SU-DHL-6 (cell line): ENCODE results near the gene ST6GALNAC3.

Experiments
- H2AFZ ChIP-seq: fragments of 200-600 bp; sonication (generic); 2 replicates; pipeline ENCODE4 v1.6.1; 2014; ENCODE audit warnings: low read depth, mild to moderate bottlenecking, moderate library complexity, mixed read lengths, antibody characterized with exemption, low read length; ENCODE audit not compliant: severe bottlenecking
- H3F3A ChIP-seq: fragments of 200-600 bp; shearing (Covaris generic); 2 replicates; pipeline ENCODE4 v1.6.0; 2016; ENCODE audit warnings: antibody characterized with exemption, mild to moderate bottlenecking; ENCODE audit not compliant: insufficient read depth
- H3K27ac ChIP-seq: fragments of 200-600 bp; sonication (generic); 2 replicates; pipeline ENCODE4 v1.5.1; 2016; ENCODE audit warnings: low read depth, mild to moderate bottlenecking, low read length, moderate library complexity, mixed read lengths
- H3K27me3 ChIP-seq: fragments of 200-600 bp; sonication (generic), shearing (Covaris generic); 2 replicates; pipeline ENCODE4 v1.6.0; 2014; ENCODE audit warnings: mild to moderate bottlenecking, low read length
- H3K36me3 ChIP-seq: fragments of 200-600 bp; sonication (generic); 2 replicates; pipeline ENCODE4 v1.6.1; 2014; ENCODE audit warnings: mild to moderate bottlenecking, low read length, mixed read lengths
- H3K4me2 ChIP-seq: fragments of 300-600, 200-600 bp; shearing (Covaris generic), sonication (generic); 2 replicates; pipeline ENCODE4 v1.6.0; 2014; ENCODE audit warnings: low read length, low read depth, mild to moderate bottlenecking; ENCODE audit not compliant: poor library complexity, severe bottlenecking
- H3K4me3 ChIP-seq: fragments of 200-600 bp; sonication (generic); 2 replicates; pipeline ENCODE4 v1.5.1; 2014; ENCODE audit warnings: antibody characterized with exemption, low read length, mild to moderate bottlenecking, mixed read lengths; ENCODE audit not compliant: insufficient read depth, poor library complexity, severe bottlenecking
- H3K79me2 ChIP-seq: fragments of 200-600 bp; sonication (generic); 2 replicates; pipeline ENCODE4 v1.6.1; 2014; ENCODE audit warnings: mild to moderate bottlenecking, low read length, moderate library complexity; ENCODE audit not compliant: insufficient read depth
- H3K9ac ChIP-seq: fragments of 200-600 bp; sonication (generic); 2 replicates; pipeline ENCODE4 v1.7.0; 2014; ENCODE audit warnings: mild to moderate bottlenecking, low read length
- H3K9me2 ChIP-seq: fragments of 200-600 bp; sonication (generic); replicated peaks from 2 replicates; pipeline ENCODE4 v1.6.1; 2014; ENCODE audit warnings: low read length; ENCODE audit not compliant: insufficient read depth
- H3K9me3 ChIP-seq: fragments of 200-600 bp; sonication (generic); 2 replicates; pipeline ENCODE4 v1.6.1; 2014; ENCODE audit warnings: low read length, mixed read lengths; ENCODE audit not compliant: insufficient read depth
- H4K20me1 ChIP-seq: fragments of 200-600 bp; sonication (generic); 2 replicates; pipeline ENCODE4 v1.6.1; 2014; ENCODE audit warnings: low read depth, mild to moderate bottlenecking, antibody characterized with exemption, low read length, moderate library complexity, mixed read lengths
- EZH2phosphoT487 ChIP-seq: fragments of 200-600 bp; sonication (generic), shearing (Covaris generic); conservative IDR thresholded peaks from 2 replicates; pipeline ENCODE4 v1.6.1; 2018; ENCODE audit warnings: mild to moderate bottlenecking, antibody characterized with exemption, low read length, moderate library complexity, mixed read lengths
- TF ChIP-seq, protein P1 (sequence below): fragments of 200-600 bp; sonication (generic); IDR thresholded peaks from one replicate; pipeline ENCODE4 v1.5.1; 2017; ENCODE audit warnings: antibody characterized with exemption, mild to moderate bottlenecking, low read length, moderate library complexity; ENCODE audit not compliant: insufficient read depth, poor library complexity, severe bottlenecking

ST6GALNAC3 gene

GRCh38 chr1:76079475-76080227, 5.1 kb downstream of the ST6GALNAC3 start:
- H3F3A ChIP-seq = no peaks in the 10 kb centered on the region
- H3K4me3 ChIP-seq = no peak overlapping the region
- TF ChIP-seq, protein P1, sequence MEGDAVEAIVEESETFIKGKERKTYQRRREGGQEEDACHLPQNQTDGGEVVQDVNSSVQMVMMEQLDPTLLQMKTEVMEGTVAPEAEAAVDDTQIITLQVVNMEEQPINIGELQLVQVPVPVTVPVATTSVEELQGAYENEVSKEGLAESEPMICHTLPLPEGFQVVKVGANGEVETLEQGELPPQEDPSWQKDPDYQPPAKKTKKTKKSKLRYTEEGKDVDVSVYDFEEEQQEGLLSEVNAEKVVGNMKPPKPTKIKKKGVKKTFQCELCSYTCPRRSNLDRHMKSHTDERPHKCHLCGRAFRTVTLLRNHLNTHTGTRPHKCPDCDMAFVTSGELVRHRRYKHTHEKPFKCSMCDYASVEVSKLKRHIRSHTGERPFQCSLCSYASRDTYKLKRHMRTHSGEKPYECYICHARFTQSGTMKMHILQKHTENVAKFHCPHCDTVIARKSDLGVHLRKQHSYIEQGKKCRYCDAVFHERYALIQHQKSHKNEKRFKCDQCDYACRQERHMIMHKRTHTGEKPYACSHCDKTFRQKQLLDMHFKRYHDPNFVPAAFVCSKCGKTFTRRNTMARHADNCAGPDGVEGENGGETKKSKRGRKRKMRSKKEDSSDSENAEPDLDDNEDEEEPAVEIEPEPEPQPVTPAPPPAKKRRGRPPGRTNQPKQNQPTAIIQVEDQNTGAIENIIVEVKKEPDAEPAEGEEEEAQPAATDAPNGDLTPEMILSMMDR = no peak
- no peak for TF ChIP-seq EZH2phosphoT487
- H3K27me3 ChIP-seq = no peaks in the 10 kb centered on the region
- no peak overlapping the region for H3K27ac ChIP-seq
- no peak overlapping the region for H2AFZ ChIP-seq
- H3K9ac ChIP-seq = no peak overlapping the region
- H3K9me2 ChIP-seq = no peaks in the 10 kb centered on the region
- H3K36me3 ChIP-seq = no peaks in the 10 kb centered on the region
- H3K9me3 ChIP-seq = no peaks in the 10 kb centered on the region
- H3K4me2 ChIP-seq = no peak overlapping the region
- H3K79me2 ChIP-seq = no peaks in the 10 kb centered on the region
- no peaks in the 10 kb centered on the region for H4K20me1 ChIP-seq

- no peaks in the 10 kb centered on the region for H3K27me3 ChIP-seq
- no peaks in the 10 kb centered on the region for H3K79me2 ChIP-seq
Observed at GRCh38 chr1:76080552-76081079, 6.1 kb downstream of the ST6GALNAC3 start.

DNA sequence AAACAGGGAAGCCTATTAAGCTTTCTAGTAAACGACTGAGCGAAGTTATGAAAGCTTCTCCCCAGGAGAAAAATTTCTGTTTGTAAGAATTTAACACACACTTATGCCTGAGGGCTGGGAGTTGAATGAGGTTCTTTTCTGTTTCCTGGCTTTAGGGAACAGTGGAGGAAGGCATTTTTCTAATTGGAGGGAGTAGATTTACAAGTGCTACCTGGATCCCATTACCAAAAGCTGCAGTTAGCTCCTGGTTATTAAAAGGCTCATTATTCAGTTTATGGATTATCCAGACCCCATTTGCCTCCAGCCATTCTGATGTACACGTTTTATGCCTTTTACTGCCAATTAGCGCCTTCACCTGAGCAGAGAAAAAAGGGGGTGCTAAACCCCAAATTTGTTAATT, 7.5 kb downstream of the ST6GALNAC3 start:
- no peaks in the 10 kb centered on the region for H4K20me1 ChIP-seq
- no peak overlapping the region for H3K27ac ChIP-seq
- TF ChIP-seq, protein P1 = no peak
- TF ChIP-seq EZH2phosphoT487 = no peak
- no peaks in the 10 kb centered on the region for H3K9me2 ChIP-seq
- H3K36me3 ChIP-seq = no peaks in the 10 kb centered on the region
- H3K4me2 ChIP-seq = no peak overlapping the region
- H3K9ac ChIP-seq = no peak overlapping the region
- no peak overlapping the region for H2AFZ ChIP-seq
- H3K4me3 ChIP-seq = no peak overlapping the region
- H3K79me2 ChIP-seq = no peaks in the 10 kb centered on the region
- no peaks in the 10 kb centered on the region for H3K27me3 ChIP-seq
- no peaks in the 10 kb centered on the region for H3K9me3 ChIP-seq
- no peaks in the 10 kb centered on the region for H3F3A ChIP-seq

More at GRCh38 chr1:76080552-76081079, 6.1 kb downstream of the ST6GALNAC3 start:
- Histone ChIP-seq H3K9me2 (no peaks in the 10 kb centered on the region), H3K4me2 (no peak overlapping the region), H3K36me3 (no peaks in the 10 kb centered on the region), H3F3A (no peaks in the 10 kb centered on the region), H3K4me3 (no peak overlapping the region), H3K9me3 (no peaks in the 10 kb centered on the region), H2AFZ (no peak overlapping the region), H3K27ac (no peak overlapping the region), H3K9ac (no peak overlapping the region), H4K20me1 (no peaks in the 10 kb centered on the region)
- TF ChIP-seq, protein P1 = no peak
- no peak for TF ChIP-seq EZH2phosphoT487
